ENCODE results near the gene LRFN2.

The LRFN2 gene

GRCh38 chr6:40378071-40378724, 209.0 kb downstream of the LRFN2 start:
- Mint-ChIP-seq H3K36me3 (no peaks in the 10 kb centered on the region), H3K27ac (no peak overlapping the region), H3K4me1 (ENCODE audit: low read depth) (no peaks in the 10 kb centered on the region), H3K9me3 (ENCODE audit: low read depth) (no peaks in the 10 kb centered on the region), H3K27me3 (peaks cover 1% of the 10 kb centered on the region), H3K4me3 (no peak overlapping the region)

GRCh38 chr6:40377173-40377806, 209.9 kb downstream of the LRFN2 start:
- no peak overlapping the region for H3K4me3 Mint-ChIP-seq
- no peak overlapping the region for H3K27ac Mint-ChIP-seq
- no peaks in the 10 kb centered on the region for H3K9me3 Mint-ChIP-seq (ENCODE audit: low read depth)
- H3K4me1 Mint-ChIP-seq (ENCODE audit: low read depth) = no peaks in the 10 kb centered on the region
- H3K36me3 Mint-ChIP-seq = no peaks in the 10 kb centered on the region
- H3K27me3 Mint-ChIP-seq = peaks cover under 1% of the 10 kb centered on the region

GRCh38 chr6:40376113-40376650, 211.0 kb downstream of the LRFN2 start:
- no peak overlapping the region for H3K4me3 Mint-ChIP-seq
- H3K9me3 Mint-ChIP-seq (ENCODE audit: low read depth) = no peaks in the 10 kb centered on the region
- H3K4me1 Mint-ChIP-seq (ENCODE audit: low read depth) = no peaks in the 10 kb centered on the region
- H3K36me3 Mint-ChIP-seq = no peaks in the 10 kb centered on the region
- no peaks in the 10 kb centered on the region for H3K27me3 Mint-ChIP-seq
- no peak overlapping the region for H3K27ac Mint-ChIP-seq

- H3K27me3 Mint-ChIP-seq = no peaks in the 10 kb centered on the region
- H3K4me3 Mint-ChIP-seq = no peak overlapping the region
- no peaks in the 10 kb centered on the region for H3K36me3 Mint-ChIP-seq
- no peaks in the 10 kb centered on the region for H3K9me3 Mint-ChIP-seq (ENCODE audit: low read depth)
- no peak overlapping the region for H3K27ac Mint-ChIP-seq
- peaks cover 9% of the 10 kb centered on the region for H3K4me1 Mint-ChIP-seq (ENCODE audit: low read depth)
Measured at GRCh38 chr6:40373267-40373666, 213.9 kb downstream of the LRFN2 start.

GRCh38 chr6:40371621-40372020, 215.5 kb downstream of the LRFN2 start:
- H3K4me1 Mint-ChIP-seq (ENCODE audit: low read depth) = peaks cover 9% of the 10 kb centered on the region
- H3K9me3 Mint-ChIP-seq (ENCODE audit: low read depth) = no peaks in the 10 kb centered on the region
- no peak overlapping the region for H3K4me3 Mint-ChIP-seq
- no peak overlapping the region for H3K27ac Mint-ChIP-seq
- no peaks in the 10 kb centered on the region for H3K36me3 Mint-ChIP-seq
- no peaks in the 10 kb centered on the region for H3K27me3 Mint-ChIP-seq

- Mint-ChIP-seq H3K27ac (no peak overlapping the region), H3K4me3 (no peak overlapping the region), H3K27me3 (no peaks in the 10 kb centered on the region), H3K36me3 (no peaks in the 10 kb centered on the region), H3K9me3 (ENCODE audit: low read depth) (no peaks in the 10 kb centered on the region), H3K4me1 (ENCODE audit: low read depth) (peaks cover 9% of the 10 kb centered on the region)
Measured at GRCh38 chr6:40371095-40371494, 216.1 kb downstream of the LRFN2 start.

- H3K27ac Mint-ChIP-seq = no peak overlapping the region
- no peak overlapping the region for H3K4me3 Mint-ChIP-seq
- H3K27me3 Mint-ChIP-seq = no peaks in the 10 kb centered on the region
- H3K36me3 Mint-ChIP-seq = no peaks in the 10 kb centered on the region
- H3K4me1 Mint-ChIP-seq (ENCODE audit: low read depth) = peaks cover 9% of the 10 kb centered on the region
- H3K9me3 Mint-ChIP-seq (ENCODE audit: low read depth) = no peaks in the 10 kb centered on the region
Measured at GRCh38 chr6:40369891-40370290, 217.3 kb downstream of the LRFN2 start.

GRCh38 chr6:40369042-40369441, 218.1 kb downstream of the LRFN2 start:
- Mint-ChIP-seq H3K9me3 (ENCODE audit: low read depth) (no peaks in the 10 kb centered on the region), H3K27me3 (no peaks in the 10 kb centered on the region), H3K4me3 (no peak overlapping the region), H3K4me1 (ENCODE audit: low read depth) (peaks cover 9% of the 10 kb centered on the region), H3K36me3 (no peaks in the 10 kb centered on the region), H3K27ac (no peak overlapping the region)

GRCh38 chr6:40362859-40363258, 224.3 kb downstream of the LRFN2 start:
- peaks cover 5% of the 10 kb centered on the region for H3K27me3 Mint-ChIP-seq
- H3K4me1 Mint-ChIP-seq (ENCODE audit: low read depth) = no peaks in the 10 kb centered on the region
- no peak overlapping the region for H3K4me3 Mint-ChIP-seq
- no peaks in the 10 kb centered on the region for H3K36me3 Mint-ChIP-seq
- no peak overlapping the region for H3K27ac Mint-ChIP-seq
- H3K9me3 Mint-ChIP-seq (ENCODE audit: low read depth) = no peaks in the 10 kb centered on the region

- Mint-ChIP-seq H3K36me3 (no peaks in the 10 kb centered on the region), H3K4me1 (ENCODE audit: low read depth) (no peaks in the 10 kb centered on the region), H3K4me3 (no peak overlapping the region), H3K27ac (no peak overlapping the region), H3K27me3 (peaks cover 5% of the 10 kb centered on the region), H3K9me3 (ENCODE audit: low read depth) (no peaks in the 10 kb centered on the region)
Measured at GRCh38 chr6:40359808-40360207, 227.4 kb downstream of the LRFN2 start.

- Mint-ChIP-seq H3K4me3 (no peak overlapping the region), H3K36me3 (no peaks in the 10 kb centered on the region), H3K9me3 (ENCODE audit: low read depth) (no peaks in the 10 kb centered on the region), H3K27me3 (peaks cover 5% of the 10 kb centered on the region), H3K4me1 (ENCODE audit: low read depth) (no peaks in the 10 kb centered on the region), H3K27ac (no peak overlapping the region)
Measured at GRCh38 chr6:40358473-40359460, 228.4 kb downstream of the LRFN2 start.

GRCh38 chr6:40356242-40356910, 230.8 kb downstream of the LRFN2 start:
- no peaks in the 10 kb centered on the region for H3K9me3 Mint-ChIP-seq (ENCODE audit: low read depth)
- no peaks in the 10 kb centered on the region for H3K4me1 Mint-ChIP-seq (ENCODE audit: low read depth)
- H3K27ac Mint-ChIP-seq = no peak overlapping the region
- H3K27me3 Mint-ChIP-seq = peaks cover 5% of the 10 kb centered on the region
- no peak overlapping the region for H3K4me3 Mint-ChIP-seq
- no peaks in the 10 kb centered on the region for H3K36me3 Mint-ChIP-seq

GRCh38 chr6:40355532-40355931, 231.6 kb downstream of the LRFN2 start:
- Mint-ChIP-seq H3K36me3 (no peaks in the 10 kb centered on the region), H3K4me3 (no peak overlapping the region), H3K27ac (no peak overlapping the region), H3K4me1 (ENCODE audit: low read depth) (no peaks in the 10 kb centered on the region), H3K27me3 (peaks cover 5% of the 10 kb centered on the region), H3K9me3 (ENCODE audit: low read depth) (no peaks in the 10 kb centered on the region)

GRCh38 chr6:40355066-40355465, 232.1 kb downstream of the LRFN2 start:
- no peaks in the 10 kb centered on the region for H3K9me3 Mint-ChIP-seq (ENCODE audit: low read depth)
- peaks cover 5% of the 10 kb centered on the region for H3K27me3 Mint-ChIP-seq
- H3K36me3 Mint-ChIP-seq = no peaks in the 10 kb centered on the region
- H3K4me3 Mint-ChIP-seq = no peak overlapping the region
- no peaks in the 10 kb centered on the region for H3K4me1 Mint-ChIP-seq (ENCODE audit: low read depth)
- H3K27ac Mint-ChIP-seq = no peak overlapping the region

All from activated naive CD8-positive, alpha-beta T cell (primary cell).